Measurements from ENCODE around the gene HOXC9.

Gene HOXC9

GRCh38 chr12:54036620-54037359, 36.8 kb downstream of the HOXC9 start:
- DNase-seq (ENCODE audit: low read depth), result peak; percentile 83
- TF ChIP-seq POLR2A (IDR thresholded peaks at IDR 0.05; ENCODE audit: extremely low read depth, insufficient read length), result no peak
- 0 out of 2 replicates have a peak, but pooled peaks have one; percentile 14 for TF ChIP-seq MAX (IDR thresholded peaks at IDR 0.05; ENCODE audit: low read depth, low read length)
- TF ChIP-seq MYC (IDR thresholded peaks at IDR 0.05; ENCODE audit: low read depth, low read length), result no peak
- TF ChIP-seq CTCF (IDR thresholded peaks at IDR 0.05; ENCODE audit: low read depth, low read length), result peak; percentile 37
- no peak overlapping the region for H3K4me3 ChIP-seq (ENCODE audit: low read depth, low read length)

- H3K4me3 ChIP-seq (ENCODE audit: low read depth, low read length), result no peak overlapping the region
- DNase-seq (ENCODE audit: low read depth), result peak; percentile 30
- TF ChIP-seq CTCF (IDR thresholded peaks at IDR 0.05; ENCODE audit: low read depth, low read length) (no peak), MYC (IDR thresholded peaks at IDR 0.05; ENCODE audit: low read depth, low read length) (no peak), MAX (IDR thresholded peaks at IDR 0.05; ENCODE audit: low read depth, low read length) (no peak; the same call in 1 of the 2 replicates)
Observed at GRCh38 chr12:54037360-54038283, 37.7 kb downstream of the HOXC9 start.

- no peak for DNase-seq (ENCODE audit: low read depth)
- no peak overlapping the region for H3K4me3 ChIP-seq (ENCODE audit: low read depth, low read length)
- TF ChIP-seq MYC (IDR thresholded peaks at IDR 0.05; ENCODE audit: low read depth, low read length), result no peak
- TF ChIP-seq CTCF (IDR thresholded peaks at IDR 0.05; ENCODE audit: low read depth, low read length), result no peak
- no peak for TF ChIP-seq MAX (IDR thresholded peaks at IDR 0.05; ENCODE audit: low read depth, low read length)
- no peak for TF ChIP-seq POLR2A (IDR thresholded peaks at IDR 0.05; ENCODE audit: extremely low read depth, insufficient read length)
Observed at GRCh38 chr12:54038284-54038870, 38.4 kb downstream of the HOXC9 start.

- TF ChIP-seq MYC (IDR thresholded peaks at IDR 0.05; ENCODE audit: low read depth, low read length), result no peak
- TF ChIP-seq POLR2A (IDR thresholded peaks at IDR 0.05; ENCODE audit: extremely low read depth, insufficient read length), result no peak
- no peak for TF ChIP-seq CTCF (IDR thresholded peaks at IDR 0.05; ENCODE audit: low read depth, low read length)
- TF ChIP-seq MAX (IDR thresholded peaks at IDR 0.05; ENCODE audit: low read depth, low read length), result no peak
- H3K4me3 ChIP-seq (ENCODE audit: low read depth, low read length), result no peak overlapping the region
- DNase-seq (ENCODE audit: low read depth), result no peak
Observed at GRCh38 chr12:54038871-54039414, 39.0 kb downstream of the HOXC9 start.

- TF ChIP-seq CTCF (IDR thresholded peaks at IDR 0.05; ENCODE audit: low read depth, low read length), result no peak
- no peak for TF ChIP-seq POLR2A (IDR thresholded peaks at IDR 0.05; ENCODE audit: extremely low read depth, insufficient read length)
- no peak for TF ChIP-seq MYC (IDR thresholded peaks at IDR 0.05; ENCODE audit: low read depth, low read length)
- no peak for TF ChIP-seq MAX (IDR thresholded peaks at IDR 0.05; ENCODE audit: low read depth, low read length)
- no peak overlapping the region for H3K4me3 ChIP-seq (ENCODE audit: low read depth, low read length)
- no peak for DNase-seq (ENCODE audit: low read depth)
Observed at GRCh38 chr12:54039417-54040147, 39.6 kb downstream of the HOXC9 start.
